Measurements from ENCODE around the gene PPP6C.

- TF ChIP-seq CTCF (conservative IDR thresholded peaks at IDR 0.05; ENCODE audit: low read depth, low read length): no peak
- TF ChIP-seq EZH2 (IDR thresholded peaks at IDR 0.05; ENCODE audit: borderline replicate concordance, low read depth, low read length, poor library complexity, severe bottlenecking): no peak
Observed at GRCh38 chr9:125161284-125161918, 28.2 kb downstream of the PPP6C start.

Measured in A673 (cell line).